IMR-90 (cell line): ENCODE measurements around the gene PAPLN. TPM values are rescaled to one million over a fixed set of nuclear protein-coding genes. Genes with fewer than 3 reads are reported as not detected.

Experiments
- ATAC-seq: fragments of 200-7000 bp; cut with Tn5 transposase; 2 replicates; pipeline ENCODE4 v1.9.1; 2020; ENCODE audit warnings: low read depth, mild to moderate bottlenecking, moderate library complexity
- BruUV-seq: library from RNA; stranded (reverse); fragments of 400-500 nt; replicated peaks from 2 replicates; lab custom pipeline; 2021; lab: Mats Ljungman, UMichigan
- CTCF ChIA-PET: fragments of 300-600 bp; formaldehyde crosslinking; extraction: SDS; loops from one replicate; lab custom pipeline; 2021; ENCODE audit warnings: antibody characterized with exemption; lab: Yijun Ruan, JAX
- POLR2A ChIA-PET: fragments of 300-600 bp; sonication (Branson Sonifier 250); formaldehyde crosslinking; loops from one replicate; lab custom pipeline; 2022; ENCODE audit warnings: antibody characterized with exemption; ENCODE audit not compliant: unreplicated experiment; lab: Charles Lee
- DNase-seq: peaks from one replicate; pipeline ENCODE4 v3.0.0; 2013
- H2AFZ ChIP-seq: replicated peaks from 2 replicates; pipeline ENCODE3; 2013; ENCODE audit warnings: low read length, mild to moderate bottlenecking; ENCODE audit not compliant: poor library complexity
- H2AK5ac ChIP-seq: 2 replicates; pipeline ENCODE4 v1.6.1; 2013; ENCODE audit warnings: low read depth, low read length, inconsistent platforms
- H2AK9ac ChIP-seq: replicated peaks from 2 replicates; pipeline ENCODE3; 2013; ENCODE audit warnings: mild to moderate bottlenecking, low read depth, low read length, moderate library complexity; ENCODE audit not compliant: poor library complexity
- H2BK120ac ChIP-seq: 2 replicates; pipeline ENCODE4 v1.6.1; 2013; ENCODE audit warnings: low read depth, low read length, inconsistent platforms
- H2BK15ac ChIP-seq: 3 replicates; pipeline ENCODE4 v1.6.1; 2013; ENCODE audit warnings: low read depth, low read length, inconsistent platforms
- H2BK20ac ChIP-seq: 2 replicates; pipeline ENCODE4 v1.6.1; 2013; ENCODE audit warnings: low read depth, mild to moderate bottlenecking, inconsistent platforms, low read length, moderate library complexity
- H2BK5ac ChIP-seq: 2 replicates; pipeline ENCODE4 v1.6.1; 2013; ENCODE audit warnings: mild to moderate bottlenecking, low read depth, low read length, inconsistent platforms; ENCODE audit not compliant: poor library complexity, severe bottlenecking
- H3K14ac ChIP-seq: replicated peaks from 2 replicates; pipeline ENCODE4 v1.6.1; 2013; ENCODE audit warnings: low read depth, low read length, inconsistent platforms
- H3K18ac ChIP-seq: 2 replicates; pipeline ENCODE4 v1.6.1; 2013; ENCODE audit warnings: low read depth, low read length, control low read depth
- H3K23ac ChIP-seq: 2 replicates; pipeline ENCODE4 v1.6.1; 2013; ENCODE audit warnings: low read depth, low read length, inconsistent platforms
- H3K27ac ChIP-seq: 2 replicates; pipeline ENCODE4 v1.5.1; 2013; ENCODE audit warnings: mild to moderate bottlenecking, control low read depth, low read length; ENCODE audit not compliant: insufficient read depth
- H3K27me3 ChIP-seq: 2 replicates; pipeline ENCODE4 v1.6.1; 2013; ENCODE audit warnings: low read length; ENCODE audit not compliant: control insufficient read depth, insufficient read depth
- H3K36me3 ChIP-seq: 2 replicates; pipeline ENCODE4 v1.6.1; 2013; ENCODE audit warnings: low read length, mixed read lengths; ENCODE audit not compliant: control insufficient read depth, insufficient read depth
- H3K4ac ChIP-seq: 2 replicates; pipeline ENCODE4 v1.6.1; 2013; ENCODE audit warnings: low read depth, low read length, inconsistent platforms
- H3K4me1 ChIP-seq: 2 replicates; pipeline ENCODE4 v1.6.1; 2013; ENCODE audit warnings: low read length, mixed read lengths; ENCODE audit not compliant: control insufficient read depth, insufficient read depth
- H3K4me2 ChIP-seq: 2 replicates; pipeline ENCODE4 v1.6.1; 2013; ENCODE audit warnings: low read depth, mild to moderate bottlenecking, control low read depth, low read length, moderate library complexity
- H3K4me3 ChIP-seq: 2 replicates; pipeline ENCODE4 v1.5.1; 2013; ENCODE audit warnings: low read depth, mild to moderate bottlenecking, control low read depth, low read length, moderate library complexity; ENCODE audit not compliant: insufficient read depth
- H3K56ac ChIP-seq: 2 replicates; pipeline ENCODE4 v1.6.1; 2013; ENCODE audit warnings: low read length, inconsistent platforms; ENCODE audit not compliant: insufficient read depth; ENCODE audit errors: extremely low read depth
- H3K79me1 ChIP-seq, 2 experiments: 2 replicates each; pipeline ENCODE4 v1.6.1; 2013; ENCODE audit warnings: low read length in 2 of 2, inconsistent platforms in 1 of 2, low read depth in 1 of 2
- H3K9ac ChIP-seq: 2 replicates; pipeline ENCODE4 v1.6.1; 2013; ENCODE audit warnings: low read depth, low read length, control low read depth
- H3K9me1 ChIP-seq: 2 replicates; pipeline ENCODE4 v1.6.1; 2013; ENCODE audit warnings: low read length, inconsistent platforms; ENCODE audit not compliant: insufficient read depth
- H3K9me3 ChIP-seq: 2 replicates; pipeline ENCODE4 v1.6.1; 2013; ENCODE audit warnings: low read length; ENCODE audit not compliant: control insufficient read depth, insufficient read depth
- H4K20me1 ChIP-seq: 2 replicates; pipeline ENCODE4 v1.6.1; 2013; ENCODE audit warnings: low read length, inconsistent platforms; ENCODE audit not compliant: insufficient read depth
- H4K5ac ChIP-seq: 2 replicates; pipeline ENCODE4 v1.6.1; 2013; ENCODE audit warnings: mild to moderate bottlenecking, low read depth, low read length, control low read depth
- H4K8ac ChIP-seq, 2 experiments: 2 replicates each; pipeline ENCODE4 v1.6.1; 2013; ENCODE audit warnings: low read depth in 2 of 2, low read length in 2 of 2, control low read depth in 1 of 2, inconsistent platforms in 1 of 2
- H4K91ac ChIP-seq: 2 replicates; pipeline ENCODE4 v1.6.1; 2013; ENCODE audit warnings: low read depth, low read length, inconsistent platforms; ENCODE audit not compliant: insufficient read depth
- CHD1 ChIP-seq: IDR thresholded peaks from 2 replicates; pipeline ENCODE4 v1.6.1; 2012; ENCODE audit warnings: low read depth, low read length, improper control_type of control experiment
- FOS ChIP-seq: fragments of 150-350 bp; IDR thresholded peaks from 2 replicates; pipeline ENCODE4 v1.6.1; 2016; ENCODE audit warnings: low read depth, low read length
- MAFK ChIP-seq: IDR thresholded peaks from 2 replicates; pipeline ENCODE4 v1.6.1; 2012; ENCODE audit warnings: low read depth, low read length, improper control_type of control experiment
- MXI1 ChIP-seq: IDR thresholded peaks from 2 replicates; pipeline ENCODE4 v1.6.1; 2012; ENCODE audit warnings: low read depth, mild to moderate bottlenecking, low read length, moderate library complexity, borderline replicate concordance
- POLR2A ChIP-seq: IDR thresholded peaks from 2 replicates; pipeline ENCODE4 v1.6.1; 2012; ENCODE audit warnings: mild to moderate bottlenecking, low read depth, low read length
- RAD21 ChIP-seq: IDR thresholded peaks from 2 replicates; pipeline ENCODE4 v1.6.1; 2012; ENCODE audit warnings: low read length, improper control_type of control experiment
- WGBS, 2 experiments: methylation state at CpG; one replicate each; pipeline versions ENCODE4 v1.1.5 to v1.1.7; 2013; ENCODE audit warnings: missing lambda C conversion rate in 2 of 2; ENCODE audit not compliant: insufficient read length in 1 of 2; ENCODE audit errors: extremely low coverage in 2 of 2; 5-methylcytosine and 5-hydroxymethylcytosine counted together
- dilution Hi-C: fragments of 300-500 bp; cut with HindIII; formaldehyde crosslinking; loops from one replicate; pipeline ENCODE4 v1.14.3; 2018; ENCODE audit warnings: low sequenced_read_pairs; ENCODE audit not compliant: unreplicated experiment
- in situ Hi-C: fragments of 300-500 bp; cut with MboI; formaldehyde crosslinking; loops from 3 replicates; pipeline ENCODE4 v1.14.3; 2019; ENCODE audit warnings: low sequenced_read_pairs, inconsistent platforms, mixed read lengths
- intact Hi-C: fragments of 100-400 bp; cut with micrococcal nuclease; formaldehyde crosslinking; loops from 2 replicates; pipeline ENCODE4 v1.10.0; 2022
- polyA plus RNA-seq, 3 experiments: library from polyadenylated mRNA; depleted of rRNA; stranded (reverse); fragments of >200 nt; gene quantifications; 2 replicates each; pipeline ENCODE4 v1.2.3, GENCODE V29; 2012; ENCODE audit warnings: low replicate concordance in 1 of 3
- total RNA-seq: library from RNA; depleted of rRNA; stranded (reverse); fragments of >200 nt; gene quantifications from 2 replicates; pipeline ENCODE4 v1.2.3, GENCODE V29; 2012
- TF ChIP-seq, protein P1 (sequence below): conservative IDR thresholded peaks from 2 replicates; pipeline ENCODE4 v1.5.1; 2012; ENCODE audit warnings: mild to moderate bottlenecking, low read depth, low read length, improper control_type of control experiment
- TF ChIP-seq, protein P2 (sequence below): fragments of 150-350 bp; IDR thresholded peaks from 2 replicates; pipeline ENCODE4 v1.6.1; 2017; ENCODE audit warnings: mild to moderate bottlenecking, antibody characterized with exemption, low read length, low read depth
- TF ChIP-seq, protein P3 (sequence below): fragments of 150-350 bp; IDR thresholded peaks from 2 replicates; pipeline ENCODE4 v1.6.1; 2016; ENCODE audit warnings: low read depth, mild to moderate bottlenecking, low read length, moderate library complexity, borderline replicate concordance

The PAPLN gene
- total and polyA plus RNA-seq, 2 of the 4 experiments (the other 2 are of a cell fraction) = 0.36 to 1.2 TPM

DNA sequence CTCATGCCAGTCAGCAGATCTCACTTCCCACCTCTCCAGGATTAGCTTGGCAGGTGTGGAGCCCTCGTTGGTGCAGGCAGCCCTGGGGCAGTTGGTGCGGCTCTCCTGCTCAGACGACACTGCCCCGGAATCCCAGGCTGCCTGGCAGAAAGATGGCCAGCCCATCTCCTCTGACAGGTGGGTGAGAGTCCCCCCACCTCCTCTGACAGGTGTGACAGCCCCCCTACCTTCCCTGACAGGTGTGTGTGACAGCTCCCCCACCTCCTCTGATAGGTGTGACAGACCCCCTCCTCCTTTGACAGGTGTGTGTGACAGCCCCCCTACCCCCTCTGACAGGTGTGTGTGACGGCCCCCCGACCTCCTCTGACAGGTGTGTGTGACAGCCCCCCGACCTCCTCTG lies 26.3 kb downstream of the PAPLN start:
- H2AK9ac ChIP-seq = no peak overlapping the region
- no peak overlapping the region for H2BK20ac ChIP-seq
- DNase-seq (no peak), ATAC-seq (no peak)
- H3K56ac ChIP-seq = no peak overlapping the region
- no peak overlapping the region for H3K14ac ChIP-seq
- H2BK15ac ChIP-seq = no peak overlapping the region
- intact Hi-C loops = no loop called here
- ChIA-PET CTCF (interaction anchor here (0.6 kb wide), 1 partner anchor 29 kb away, joined by 3 read pairs; no protein-coding TSS in a partner anchor), POLR2A (no interaction called here)
- H4K8ac ChIP-seq = no peak overlapping the region
- dilution Hi-C loops = no loop called here
- H2AFZ ChIP-seq = no peak overlapping the region
- H3K9me3 ChIP-seq = no peaks in the 10 kb centered on the region
- no peak overlapping the region for H3K27ac ChIP-seq
- no peak overlapping the region for H2BK120ac ChIP-seq
- in situ Hi-C loops = no loop called here
- no peaks in the 10 kb centered on the region for H3K9me1 ChIP-seq
- BruUV-seq = no TSS peak
- H3K4ac ChIP-seq = no peak overlapping the region
- no peaks in the 10 kb centered on the region; the same call in 1 of the 2 replicates for H4K20me1 ChIP-seq
- H3K4me1 ChIP-seq = no peaks in the 10 kb centered on the region
- no CpG with 5 or more reads among the region's 7 CpGs for WGBS, 2 experiments
- H3K23ac ChIP-seq = no peak overlapping the region
- no peak overlapping the region for H2BK5ac ChIP-seq
- no peaks in the 10 kb centered on the region for H3K79me1 ChIP-seq
- no peaks in the 10 kb centered on the region; the same call in 1 of the 2 replicates for H3K27me3 ChIP-seq
- no peak overlapping the region for H3K4me2 ChIP-seq
- H4K5ac ChIP-seq = no peak overlapping the region
- no peak for TF ChIP-seq FOS
- TF ChIP-seq, protein P1, sequence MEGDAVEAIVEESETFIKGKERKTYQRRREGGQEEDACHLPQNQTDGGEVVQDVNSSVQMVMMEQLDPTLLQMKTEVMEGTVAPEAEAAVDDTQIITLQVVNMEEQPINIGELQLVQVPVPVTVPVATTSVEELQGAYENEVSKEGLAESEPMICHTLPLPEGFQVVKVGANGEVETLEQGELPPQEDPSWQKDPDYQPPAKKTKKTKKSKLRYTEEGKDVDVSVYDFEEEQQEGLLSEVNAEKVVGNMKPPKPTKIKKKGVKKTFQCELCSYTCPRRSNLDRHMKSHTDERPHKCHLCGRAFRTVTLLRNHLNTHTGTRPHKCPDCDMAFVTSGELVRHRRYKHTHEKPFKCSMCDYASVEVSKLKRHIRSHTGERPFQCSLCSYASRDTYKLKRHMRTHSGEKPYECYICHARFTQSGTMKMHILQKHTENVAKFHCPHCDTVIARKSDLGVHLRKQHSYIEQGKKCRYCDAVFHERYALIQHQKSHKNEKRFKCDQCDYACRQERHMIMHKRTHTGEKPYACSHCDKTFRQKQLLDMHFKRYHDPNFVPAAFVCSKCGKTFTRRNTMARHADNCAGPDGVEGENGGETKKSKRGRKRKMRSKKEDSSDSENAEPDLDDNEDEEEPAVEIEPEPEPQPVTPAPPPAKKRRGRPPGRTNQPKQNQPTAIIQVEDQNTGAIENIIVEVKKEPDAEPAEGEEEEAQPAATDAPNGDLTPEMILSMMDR = no peak
- TF ChIP-seq, protein P2, sequence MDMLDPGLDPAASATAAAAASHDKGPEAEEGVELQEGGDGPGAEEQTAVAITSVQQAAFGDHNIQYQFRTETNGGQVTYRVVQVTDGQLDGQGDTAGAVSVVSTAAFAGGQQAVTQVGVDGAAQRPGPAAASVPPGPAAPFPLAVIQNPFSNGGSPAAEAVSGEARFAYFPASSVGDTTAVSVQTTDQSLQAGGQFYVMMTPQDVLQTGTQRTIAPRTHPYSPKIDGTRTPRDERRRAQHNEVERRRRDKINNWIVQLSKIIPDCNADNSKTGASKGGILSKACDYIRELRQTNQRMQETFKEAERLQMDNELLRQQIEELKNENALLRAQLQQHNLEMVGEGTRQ = no peak
- no peak for TF ChIP-seq MAFK
- TF ChIP-seq, protein P3, sequence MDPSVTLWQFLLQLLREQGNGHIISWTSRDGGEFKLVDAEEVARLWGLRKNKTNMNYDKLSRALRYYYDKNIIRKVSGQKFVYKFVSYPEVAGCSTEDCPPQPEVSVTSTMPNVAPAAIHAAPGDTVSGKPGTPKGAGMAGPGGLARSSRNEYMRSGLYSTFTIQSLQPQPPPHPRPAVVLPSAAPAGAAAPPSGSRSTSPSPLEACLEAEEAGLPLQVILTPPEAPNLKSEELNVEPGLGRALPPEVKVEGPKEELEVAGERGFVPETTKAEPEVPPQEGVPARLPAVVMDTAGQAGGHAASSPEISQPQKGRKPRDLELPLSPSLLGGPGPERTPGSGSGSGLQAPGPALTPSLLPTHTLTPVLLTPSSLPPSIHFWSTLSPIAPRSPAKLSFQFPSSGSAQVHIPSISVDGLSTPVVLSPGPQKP = no peak
- TF ChIP-seq RAD21 = no peak
- TF ChIP-seq MXI1 = no peak
- no peak for TF ChIP-seq CHD1
- TF ChIP-seq POLR2A = no peak
- H3K36me3 ChIP-seq = no peaks in the 10 kb centered on the region
- H4K91ac ChIP-seq = no peak overlapping the region
- no peak overlapping the region for H3K4me3 ChIP-seq
- no peak overlapping the region; the same call in 1 of the 2 replicates for H2AK5ac ChIP-seq
- H3K18ac ChIP-seq = no peak overlapping the region
- H3K9ac ChIP-seq = no peak overlapping the region
